GM23338 (cell line): Measurements from ENCODE around the gene MRPL44. TPM values are rescaled to one million over a fixed set of nuclear protein-coding genes. Genes with fewer than 3 reads are reported as not detected.
A peak's percentile ranks its signal among the peaks of the same experiment; 100 is the strongest.

ENCODE experiments used
- ATAC-seq: fragments of 200-7000 bp; cut with Tn5 transposase; 3 replicates; pipeline ENCODE4 v1.9.1; 2020
- DNase-seq: peaks from one replicate; pipeline ENCODE4 v3.0.0-alpha.2; 2015; ENCODE audit warnings: low spot score
- H2AFZ ChIP-seq: fragments of 200-600 bp; sonication (generic); 2 replicates; pipeline ENCODE4 v1.8.0; 2016; ENCODE audit warnings: antibody characterized with exemption, mild to moderate bottlenecking, moderate library complexity
- H3F3A ChIP-seq: fragments of 200-600 bp; sonication (generic); replicated peaks from 2 replicates; pipeline ENCODE4 v1.8.0; 2017; ENCODE audit warnings: antibody characterized with exemption, mixed run types, low read depth
- H3K27ac ChIP-seq: fragments of 200-600 bp; sonication (generic); 2 replicates; pipeline ENCODE4 v1.6.1; 2016; ENCODE audit warnings: low read depth
- H3K27me3 ChIP-seq: fragments of 200-600 bp; sonication (generic); 2 replicates; pipeline ENCODE4 v1.8.0; 2016; ENCODE audit warnings: mild to moderate bottlenecking, mixed run types, moderate library complexity; ENCODE audit not compliant: insufficient read depth
- H3K36me3 ChIP-seq: fragments of 200-600 bp; sonication (generic); 2 replicates; pipeline ENCODE4 v1.8.0; 2016; ENCODE audit warnings: mild to moderate bottlenecking; ENCODE audit not compliant: insufficient read depth
- H3K4me1 ChIP-seq: fragments of 200-600 bp; sonication (generic); 2 replicates; pipeline ENCODE4 v1.8.0; 2016; ENCODE audit warnings: mild to moderate bottlenecking, moderate library complexity; ENCODE audit not compliant: insufficient read depth
- H3K4me2 ChIP-seq: fragments of 200-600 bp; sonication (generic); 2 replicates; pipeline ENCODE4 v1.7.1; 2017; ENCODE audit warnings: mixed run types
- H3K4me3 ChIP-seq: fragments of 200-600 bp; sonication (generic); 2 replicates; pipeline ENCODE4 v1.6.1; 2016; ENCODE audit warnings: mixed run types
- H3K79me2 ChIP-seq: fragments of 200-600 bp; sonication (generic); replicated peaks from 2 replicates; pipeline ENCODE4 v1.8.0; 2017; ENCODE audit warnings: mild to moderate bottlenecking; ENCODE audit not compliant: insufficient read depth
- H3K9me2 ChIP-seq: fragments of 200-600 bp; sonication (generic); 2 replicates; pipeline ENCODE4 v1.8.0; 2017; ENCODE audit not compliant: insufficient read depth
- H4K20me1 ChIP-seq: fragments of 200-600 bp; sonication (generic); replicated peaks from 2 replicates; pipeline ENCODE4 v1.8.0; 2017; ENCODE audit warnings: mild to moderate bottlenecking; ENCODE audit not compliant: insufficient read depth
- H3K27ac Mint-ChIP-seq: 2 replicates; pipeline ENCODE4 v1.8.0; 2020; ENCODE audit warnings: inconsistent platforms, mild to moderate bottlenecking, moderate library complexity, mixed read lengths
- H3K27me3 Mint-ChIP-seq: 3 replicates; pipeline ENCODE4 v1.8.0; 2022; ENCODE audit warnings: low read depth, mild to moderate bottlenecking, moderate library complexity, mixed read lengths, inconsistent platforms; ENCODE audit not compliant: insufficient read depth, poor library complexity
- H3K36me3 Mint-ChIP-seq: 3 replicates; pipeline ENCODE4 v1.8.0; 2021; ENCODE audit warnings: low read depth, mild to moderate bottlenecking, inconsistent platforms, moderate library complexity, mixed read lengths
- H3K4me1 Mint-ChIP-seq: 3 replicates; pipeline ENCODE4 v1.8.0; 2020; ENCODE audit warnings: mild to moderate bottlenecking, inconsistent platforms, mixed read lengths
- H3K4me3 Mint-ChIP-seq: 3 replicates; pipeline ENCODE4 v1.8.0; 2021; ENCODE audit warnings: moderate library complexity, mild to moderate bottlenecking, inconsistent platforms, mixed read lengths
- H3K9me3 Mint-ChIP-seq: 3 replicates; pipeline ENCODE4 v1.8.0; 2020; ENCODE audit warnings: moderate library complexity, mild to moderate bottlenecking, inconsistent platforms, mixed read lengths
- CREB1 ChIP-seq: fragments of 250-450 bp; sonication (Bioruptor Pico); IDR thresholded peaks from 2 replicates; pipeline ENCODE4 v1.5.0; 2020; ENCODE audit warnings: low read depth, mild to moderate bottlenecking, moderate library complexity
- EZH2 ChIP-seq: fragments of 200-600 bp; sonication (generic); IDR thresholded peaks from one replicate; pipeline ENCODE4 v1.8.0; 2017; ENCODE audit warnings: antibody characterized with exemption, mild to moderate bottlenecking, low read depth; ENCODE audit not compliant: unreplicated experiment
- EZH2phosphoT487 ChIP-seq: fragments of 200-600 bp; sonication (generic); IDR thresholded peaks from one replicate; pipeline ENCODE4 v1.8.1; 2018; ENCODE audit warnings: antibody characterized with exemption; ENCODE audit not compliant: unreplicated experiment
- JUNB ChIP-seq: IDR thresholded peaks from one replicate; pipeline ENCODE4 v1.6.1; 2016; ENCODE audit warnings: antibody characterized with exemption; ENCODE audit not compliant: unreplicated experiment
- NANOG ChIP-seq: IDR thresholded peaks from 2 replicates; pipeline ENCODE4 v1.6.1; 2016; ENCODE audit warnings: antibody characterized with exemption, borderline replicate concordance
- POLR2AphosphoS5 ChIP-seq: IDR thresholded peaks from 2 replicates; pipeline ENCODE4 v1.6.1; 2016; ENCODE audit warnings: antibody characterized with exemption, low read depth
- STAT1 ChIP-seq: IDR thresholded peaks from one replicate; pipeline ENCODE4 v1.6.1; 2016; ENCODE audit warnings: antibody characterized with exemption; ENCODE audit not compliant: unreplicated experiment
- ZNF114 ChIP-seq: fragments of 250-450 bp; sonication (Bioruptor Pico); IDR thresholded peaks from 2 replicates; pipeline ENCODE4 v1.5.0; 2020; ENCODE audit warnings: mild to moderate bottlenecking, moderate library complexity
- ZNF331 ChIP-seq: fragments of 250-450 bp; sonication (Bioruptor Pico); IDR thresholded peaks from 2 replicates; pipeline ENCODE4 v1.5.0; 2020; ENCODE audit warnings: low read depth, mild to moderate bottlenecking, moderate library complexity
- polyA plus RNA-seq: library from polyadenylated mRNA; unstranded; fragments of >200 nt; fragmentation: Nextera tagmentation; extraction: Ambion mirVana; gene quantifications from 2 replicates; pipeline ENCODE4 v1.2.1, GENCODE V29; 2016
- total RNA-seq: library from RNA; depleted of rRNA; stranded (reverse); fragments of >200 nt; shearing (Covaris generic); gene quantifications from 2 replicates; pipeline ENCODE4 v1.2.3, GENCODE V29; 2014
- TF ChIP-seq, protein P1 (sequence below): IDR thresholded peaks from one replicate; pipeline ENCODE4 v1.6.1; 2018; ENCODE audit warnings: antibody characterized with exemption; ENCODE audit not compliant: unreplicated experiment
- TF ChIP-seq, protein P2 (sequence below): fragments of 250-450 bp; sonication (Bioruptor Pico); IDR thresholded peaks from 2 replicates; pipeline ENCODE4 v1.5.0; 2020; ENCODE audit warnings: mild to moderate bottlenecking, moderate library complexity

Gene MRPL44
- total and polyA plus RNA-seq, 2 experiments from 2014 or later, result 38.4 to 55.8 TPM

DNA sequence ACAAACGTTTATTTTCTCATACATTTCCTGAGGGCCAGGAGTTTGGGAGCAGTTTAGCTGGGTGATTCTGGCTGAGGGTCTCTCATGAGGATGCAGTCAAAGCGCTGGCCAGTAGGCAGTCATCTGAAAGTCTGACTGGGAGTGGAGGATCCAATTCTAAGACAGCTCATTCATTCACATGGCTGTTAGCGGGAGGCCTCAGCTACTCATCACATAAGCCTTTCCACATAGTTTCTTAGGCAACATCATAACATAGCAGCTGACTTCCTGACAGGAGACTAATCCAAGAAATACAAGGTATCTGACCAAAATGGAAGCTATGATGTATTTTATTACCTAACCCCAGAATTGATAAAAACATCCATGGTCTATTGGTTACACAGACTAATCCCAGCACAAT is 2.9 kb upstream of the MRPL44 start:
- no peaks in the 10 kb centered on the region; the same call in 1 of the 2 replicates for H4K20me1 ChIP-seq
- no peak for TF ChIP-seq JUNB
- Mint-ChIP-seq H3K36me3 (peaks cover under 1% of the 10 kb centered on the region; the same call in 2 of the 3 replicates), H3K4me1 (peaks cover 32% of the 10 kb centered on the region), H3K27me3 (peaks cover 8% of the 10 kb centered on the region), H3K27ac (no peak overlapping the region), H3K9me3 (no peaks in the 10 kb centered on the region), H3K4me3 (no peak overlapping the region)
- no peak overlapping the region for H3K27ac ChIP-seq
- H2AFZ ChIP-seq, result no peak overlapping the region
- no peaks in the 10 kb centered on the region for H3K9me2 ChIP-seq
- no peak for DNase-seq
- no peaks in the 10 kb centered on the region for H3F3A ChIP-seq
- no peaks in the 10 kb centered on the region for H3K27me3 ChIP-seq
- no peak overlapping the region for H3K4me3 ChIP-seq
- peaks cover 21% of the 10 kb centered on the region for H3K79me2 ChIP-seq
- no peak for ATAC-seq
- no peak overlapping the region for H3K4me2 ChIP-seq
- H3K4me1 ChIP-seq, result peaks cover 36% of the 10 kb centered on the region
- H3K36me3 ChIP-seq, result no peaks in the 10 kb centered on the region

DNA sequence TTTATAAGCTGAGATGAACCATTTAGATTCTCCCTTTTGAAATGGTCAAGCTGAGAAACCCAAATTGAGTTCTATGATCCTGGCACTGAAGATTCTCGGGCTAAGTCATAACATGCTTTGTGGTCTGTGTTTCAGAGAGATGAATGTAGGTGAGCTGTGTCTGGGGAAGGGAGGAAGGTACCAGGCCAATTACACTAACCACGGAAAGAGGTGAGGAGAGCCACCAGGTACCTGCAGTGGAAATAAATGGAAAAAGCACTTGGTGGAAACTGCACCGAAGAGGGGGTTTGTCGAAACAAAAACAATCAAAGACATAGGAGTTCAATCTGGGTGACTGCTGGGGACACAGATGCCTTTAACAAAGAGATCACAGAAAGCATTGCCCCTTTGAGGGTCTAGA is 963 bp upstream of the MRPL44 start:
- H3K4me3 ChIP-seq, result 0 out of 2 replicates have a peak overlapping the region, but pooled peaks have one; percentile 70
- peak overlapping the region; percentile 27; the same call in 2 of the 3 replicates for H3K4me3 Mint-ChIP-seq
- TF ChIP-seq JUNB, result no peak
- no peak for TF ChIP-seq NANOG
- TF ChIP-seq, protein P1, sequence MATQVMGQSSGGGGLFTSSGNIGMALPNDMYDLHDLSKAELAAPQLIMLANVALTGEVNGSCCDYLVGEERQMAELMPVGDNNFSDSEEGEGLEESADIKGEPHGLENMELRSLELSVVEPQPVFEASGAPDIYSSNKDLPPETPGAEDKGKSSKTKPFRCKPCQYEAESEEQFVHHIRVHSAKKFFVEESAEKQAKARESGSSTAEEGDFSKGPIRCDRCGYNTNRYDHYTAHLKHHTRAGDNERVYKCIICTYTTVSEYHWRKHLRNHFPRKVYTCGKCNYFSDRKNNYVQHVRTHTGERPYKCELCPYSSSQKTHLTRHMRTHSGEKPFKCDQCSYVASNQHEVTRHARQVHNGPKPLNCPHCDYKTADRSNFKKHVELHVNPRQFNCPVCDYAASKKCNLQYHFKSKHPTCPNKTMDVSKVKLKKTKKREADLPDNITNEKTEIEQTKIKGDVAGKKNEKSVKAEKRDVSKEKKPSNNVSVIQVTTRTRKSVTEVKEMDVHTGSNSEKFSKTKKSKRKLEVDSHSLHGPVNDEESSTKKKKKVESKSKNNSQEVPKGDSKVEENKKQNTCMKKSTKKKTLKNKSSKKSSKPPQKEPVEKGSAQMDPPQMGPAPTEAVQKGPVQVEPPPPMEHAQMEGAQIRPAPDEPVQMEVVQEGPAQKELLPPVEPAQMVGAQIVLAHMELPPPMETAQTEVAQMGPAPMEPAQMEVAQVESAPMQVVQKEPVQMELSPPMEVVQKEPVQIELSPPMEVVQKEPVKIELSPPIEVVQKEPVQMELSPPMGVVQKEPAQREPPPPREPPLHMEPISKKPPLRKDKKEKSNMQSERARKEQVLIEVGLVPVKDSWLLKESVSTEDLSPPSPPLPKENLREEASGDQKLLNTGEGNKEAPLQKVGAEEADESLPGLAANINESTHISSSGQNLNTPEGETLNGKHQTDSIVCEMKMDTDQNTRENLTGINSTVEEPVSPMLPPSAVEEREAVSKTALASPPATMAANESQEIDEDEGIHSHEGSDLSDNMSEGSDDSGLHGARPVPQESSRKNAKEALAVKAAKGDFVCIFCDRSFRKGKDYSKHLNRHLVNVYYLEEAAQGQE, result no peak
- no peak for TF ChIP-seq ZNF114 (CRISPR knock-in tag)
- no peak for TF ChIP-seq POLR2AphosphoS5
- TF ChIP-seq EZH2phosphoT487, result no peak
- no peak for TF ChIP-seq ZNF331 (CRISPR knock-in tag)
- no peak for TF ChIP-seq CREB1 (CRISPR knock-in tag)
- no peak for TF ChIP-seq STAT1
- TF ChIP-seq, protein P2, sequence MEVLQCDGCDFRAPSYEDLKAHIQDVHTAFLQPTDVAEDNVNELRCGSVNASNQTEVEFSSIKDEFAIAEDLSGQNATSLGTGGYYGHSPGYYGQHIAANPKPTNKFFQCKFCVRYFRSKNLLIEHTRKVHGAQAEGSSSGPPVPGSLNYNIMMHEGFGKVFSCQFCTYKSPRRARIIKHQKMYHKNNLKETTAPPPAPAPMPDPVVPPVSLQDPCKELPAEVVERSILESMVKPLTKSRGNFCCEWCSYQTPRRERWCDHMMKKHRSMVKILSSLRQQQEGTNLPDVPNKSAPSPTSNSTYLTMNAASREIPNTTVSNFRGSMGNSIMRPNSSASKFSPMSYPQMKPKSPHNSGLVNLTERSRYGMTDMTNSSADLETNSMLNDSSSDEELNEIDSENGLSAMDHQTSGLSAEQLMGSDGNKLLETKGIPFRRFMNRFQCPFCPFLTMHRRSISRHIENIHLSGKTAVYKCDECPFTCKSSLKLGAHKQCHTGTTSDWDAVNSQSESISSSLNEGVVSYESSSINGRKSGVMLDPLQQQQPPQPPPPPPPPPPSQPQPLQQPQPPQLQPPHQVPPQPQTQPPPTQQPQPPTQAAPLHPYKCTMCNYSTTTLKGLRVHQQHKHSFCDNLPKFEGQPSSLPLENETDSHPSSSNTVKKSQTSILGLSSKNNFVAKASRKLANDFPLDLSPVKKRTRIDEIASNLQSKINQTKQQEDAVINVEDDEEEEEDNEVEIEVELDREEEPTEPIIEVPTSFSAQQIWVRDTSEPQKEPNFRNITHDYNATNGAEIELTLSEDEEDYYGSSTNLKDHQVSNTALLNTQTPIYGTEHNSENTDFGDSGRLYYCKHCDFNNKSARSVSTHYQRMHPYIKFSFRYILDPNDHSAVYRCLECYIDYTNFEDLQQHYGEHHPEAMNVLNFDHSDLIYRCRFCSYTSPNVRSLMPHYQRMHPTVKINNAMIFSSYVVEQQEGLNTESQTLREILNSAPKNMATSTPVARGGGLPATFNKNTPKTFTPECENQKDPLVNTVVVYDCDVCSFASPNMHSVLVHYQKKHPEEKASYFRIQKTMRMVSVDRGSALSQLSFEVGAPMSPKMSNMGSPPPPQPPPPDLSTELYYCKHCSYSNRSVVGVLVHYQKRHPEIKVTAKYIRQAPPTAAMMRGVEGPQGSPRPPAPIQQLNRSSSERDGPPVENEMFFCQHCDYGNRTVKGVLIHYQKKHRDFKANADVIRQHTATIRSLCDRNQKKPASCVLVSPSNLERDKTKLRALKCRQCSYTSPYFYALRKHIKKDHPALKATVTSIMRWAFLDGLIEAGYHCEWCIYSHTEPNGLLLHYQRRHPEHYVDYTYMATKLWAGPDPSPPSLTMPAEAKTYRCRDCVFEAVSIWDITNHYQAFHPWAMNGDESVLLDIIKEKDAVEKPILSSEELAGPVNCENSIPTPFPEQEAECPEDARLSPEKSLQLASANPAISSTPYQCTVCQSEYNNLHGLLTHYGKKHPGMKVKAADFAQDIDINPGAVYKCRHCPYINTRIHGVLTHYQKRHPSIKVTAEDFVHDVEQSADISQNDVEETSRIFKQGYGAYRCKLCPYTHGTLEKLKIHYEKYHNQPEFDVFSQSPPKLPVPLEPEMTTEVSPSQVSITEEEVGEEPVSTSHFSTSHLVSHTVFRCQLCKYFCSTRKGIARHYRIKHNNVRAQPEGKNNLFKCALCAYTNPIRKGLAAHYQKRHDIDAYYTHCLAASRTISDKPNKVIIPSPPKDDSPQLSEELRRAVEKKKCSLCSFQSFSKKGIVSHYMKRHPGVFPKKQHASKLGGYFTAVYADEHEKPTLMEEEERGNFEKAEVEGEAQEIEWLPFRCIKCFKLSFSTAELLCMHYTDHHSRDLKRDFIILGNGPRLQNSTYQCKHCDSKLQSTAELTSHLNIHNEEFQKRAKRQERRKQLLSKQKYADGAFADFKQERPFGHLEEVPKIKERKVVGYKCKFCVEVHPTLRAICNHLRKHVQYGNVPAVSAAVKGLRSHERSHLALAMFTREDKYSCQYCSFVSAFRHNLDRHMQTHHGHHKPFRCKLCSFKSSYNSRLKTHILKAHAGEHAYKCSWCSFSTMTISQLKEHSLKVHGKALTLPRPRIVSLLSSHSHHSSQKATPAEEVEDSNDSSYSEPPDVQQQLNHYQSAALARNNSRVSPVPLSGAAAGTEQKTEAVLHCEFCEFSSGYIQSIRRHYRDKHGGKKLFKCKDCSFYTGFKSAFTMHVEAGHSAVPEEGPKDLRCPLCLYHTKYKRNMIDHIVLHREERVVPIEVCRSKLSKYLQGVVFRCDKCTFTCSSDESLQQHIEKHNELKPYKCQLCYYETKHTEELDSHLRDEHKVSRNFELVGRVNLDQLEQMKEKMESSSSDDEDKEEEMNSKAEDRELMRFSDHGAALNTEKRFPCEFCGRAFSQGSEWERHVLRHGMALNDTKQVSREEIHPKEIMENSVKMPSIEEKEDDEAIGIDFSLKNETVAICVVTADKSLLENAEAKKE (CRISPR knock-in tag), result no peak
- TF ChIP-seq EZH2, result no peak

More for the DNA sequence above, 963 bp upstream of the MRPL44 start:
- Mint-ChIP-seq H3K4me1 (peaks cover 36% of the 10 kb centered on the region), H3K9me3 (no peaks in the 10 kb centered on the region), H3K27ac (no peak overlapping the region), H3K27me3 (peaks cover 6% of the 10 kb centered on the region), H3K36me3 (peaks cover 19% of the 10 kb centered on the region)
- Histone ChIP-seq H3K4me1 (peaks cover 40% of the 10 kb centered on the region), H3K36me3 (peaks cover 10% of the 10 kb centered on the region; the same call in 1 of the 2 replicates), H3K4me2 (peak overlapping the region; percentile 68), H4K20me1 (peaks cover 15% of the 10 kb centered on the region; the same call in 1 of the 2 replicates), H3K9me2 (no peaks in the 10 kb centered on the region), H3K27me3 (no peaks in the 10 kb centered on the region), H3F3A (no peaks in the 10 kb centered on the region), H3K27ac (no peak overlapping the region), H3K79me2 (peaks cover 40% of the 10 kb centered on the region), H2AFZ (peak overlapping the region; percentile 69)
- 0 out of 3 replicates have a peak, but pooled peaks have one; percentile 5 for ATAC-seq
- DNase-seq, result no peak
